Gastrocnemius medialis (tissue), 4 donors: ENCODE measurements around the gene GCHFR. TPM values are rescaled to one million over a fixed set of nuclear protein-coding genes. Genes with fewer than 3 reads are reported as not detected.

Experiments used
- ATAC-seq, 2 donors: fragments of 150-250 bp; one replicate each; pipeline ENCODE4 v1.9.1; 2016
- DNase-seq, 2 donors: peaks; one replicate each; pipeline ENCODE4 v3.0.0-alpha.2; 2019
- H3K27ac ChIP-seq, 4 donors: fragments of 200-600 bp; sonication (generic); 1 replicate in 1 of 4; 2 replicates in 3 of 4; pipeline ENCODE4 v1.5.1; 2016 to 2018; ENCODE audit warnings: mild to moderate bottlenecking in 2 of 4, moderate library complexity in 1 of 4
- H3K27me3 ChIP-seq, 3 donors: fragments of 200-600 bp; sonication (generic) in 2 of 3; 1 replicate in 1 of 3; 2 replicates in 2 of 3; pipeline versions ENCODE4 v1.5.1 to v1.6.0; 2016 to 2019; ENCODE audit warnings: mild to moderate bottlenecking in 1 of 3, moderate library complexity in 1 of 3
- H3K36me3 ChIP-seq, 2 donors: fragments of 200-600 bp; sonication (generic) in 1 of 2; one replicate each; pipeline ENCODE4 v1.5.1; 2017 to 2018
- H3K4me1 ChIP-seq, 2 donors: fragments of 200-600 bp; sonication (generic) in 1 of 2; one replicate each; pipeline ENCODE4 v1.5.1; 2016 to 2017; ENCODE audit warnings: mild to moderate bottlenecking in 2 of 2
- H3K4me3 ChIP-seq, 4 donors: fragments of 200-600 bp; sonication (generic) in 3 of 4; 1 replicate in 1 of 4; 2 replicates in 3 of 4; pipeline ENCODE4 v1.5.1; 2016 to 2019; ENCODE audit warnings: mild to moderate bottlenecking in 2 of 4
- H3K9me3 ChIP-seq, 3 donors: fragments of 200-600 bp; sonication (generic) in 2 of 3; 1 replicate in 1 of 3; 2 replicates in 2 of 3; pipeline ENCODE4 v1.5.1; 2016 to 2019
- POLR2A ChIP-seq, 2 donors: fragments of 450-650 bp; IDR thresholded peaks; one replicate each; pipeline ENCODE4 v1.6.1; 2017; ENCODE audit warnings: antibody characterized with exemption in 2 of 2, mild to moderate bottlenecking in 2 of 2, moderate library complexity in 2 of 2
- in situ Hi-C, 4 donors: fragments of 200-750 bp; cut with MboI; loops; one replicate each; pipeline versions ENCODE4 v1.15.0 to v1.8.0; 2017; ENCODE audit warnings: low sequenced_read_pairs in 4 of 4
- intact Hi-C: fragments of 100-400 bp; cut with DNase I; formaldehyde crosslinking; loops from one replicate; pipeline ENCODE4 v1.15.1; 2023; ENCODE audit warnings: low total_unique reads
- total RNA-seq, 4 donors: library from RNA; depleted of rRNA; stranded (reverse); fragments of >200 nt; gene quantifications; one replicate each; pipeline versions ENCODE4 v1.1.0 to v1.2.3, GENCODE V29; 2016
- TF ChIP-seq, protein P1 (sequence below), 5 experiments: fragments of 450-650 bp in 3 of 5; fragments of 200-600 bp in 2 of 5; sonication (generic) in 2 of 5; IDR thresholded peaks in 4 of 5; conservative IDR thresholded peaks in 1 of 5; 1 replicate in 4 of 5; 2 replicates in 1 of 5; pipeline ENCODE4 v1.5.1; 2016 to 2019; ENCODE audit warnings: antibody characterized with exemption in 5 of 5, mild to moderate bottlenecking in 3 of 5, moderate library complexity in 3 of 5

The GCHFR gene
- total RNA-seq, 4 donors from 2014 or later = 0.49 to 16.9 (median 14.4) TPM

DNA sequence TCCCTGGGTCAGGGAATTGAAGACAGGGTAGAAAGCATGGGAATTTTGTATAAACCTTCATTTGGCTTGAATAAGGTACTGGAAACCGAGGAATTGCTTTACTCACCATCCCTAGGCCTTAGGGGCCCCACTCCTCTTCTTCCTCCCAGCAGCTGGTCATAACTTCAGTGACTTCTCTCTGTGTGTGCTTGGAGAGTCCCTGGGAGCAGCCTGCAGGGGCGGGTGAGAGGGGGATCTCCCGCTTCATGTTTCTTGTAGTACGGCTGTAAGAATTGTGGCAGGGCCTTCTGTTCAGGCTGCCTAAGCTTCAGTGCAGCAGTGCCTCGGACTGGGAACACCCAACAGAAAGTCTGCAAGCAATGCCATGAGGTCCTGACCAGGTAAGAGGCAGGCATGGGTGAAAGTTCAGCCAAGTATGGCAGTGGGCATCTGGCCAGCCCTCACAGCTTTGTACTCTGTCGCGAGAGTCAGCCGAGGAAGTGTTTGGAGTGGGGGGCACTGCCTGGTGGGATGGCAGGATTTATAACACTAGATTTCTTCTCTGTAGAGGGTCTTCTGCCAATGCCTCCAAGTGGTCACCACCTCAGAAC is 45.1 kb downstream of the GCHFR start:
- Histone ChIP-seq H3K27me3 (no peaks in the 10 kb centered on the region), H3K4me3 (no peak overlapping the region), H3K9me3 (no peaks in the 10 kb centered on the region), H3K27ac (no peak overlapping the region), H3K36me3 (peaks cover 0 to 26% of the 10 kb centered on the region in 2 donors), H3K4me1 (peaks cover 6 to 20% of the 10 kb centered on the region in 2 donors)
- TF ChIP-seq, protein P1, sequence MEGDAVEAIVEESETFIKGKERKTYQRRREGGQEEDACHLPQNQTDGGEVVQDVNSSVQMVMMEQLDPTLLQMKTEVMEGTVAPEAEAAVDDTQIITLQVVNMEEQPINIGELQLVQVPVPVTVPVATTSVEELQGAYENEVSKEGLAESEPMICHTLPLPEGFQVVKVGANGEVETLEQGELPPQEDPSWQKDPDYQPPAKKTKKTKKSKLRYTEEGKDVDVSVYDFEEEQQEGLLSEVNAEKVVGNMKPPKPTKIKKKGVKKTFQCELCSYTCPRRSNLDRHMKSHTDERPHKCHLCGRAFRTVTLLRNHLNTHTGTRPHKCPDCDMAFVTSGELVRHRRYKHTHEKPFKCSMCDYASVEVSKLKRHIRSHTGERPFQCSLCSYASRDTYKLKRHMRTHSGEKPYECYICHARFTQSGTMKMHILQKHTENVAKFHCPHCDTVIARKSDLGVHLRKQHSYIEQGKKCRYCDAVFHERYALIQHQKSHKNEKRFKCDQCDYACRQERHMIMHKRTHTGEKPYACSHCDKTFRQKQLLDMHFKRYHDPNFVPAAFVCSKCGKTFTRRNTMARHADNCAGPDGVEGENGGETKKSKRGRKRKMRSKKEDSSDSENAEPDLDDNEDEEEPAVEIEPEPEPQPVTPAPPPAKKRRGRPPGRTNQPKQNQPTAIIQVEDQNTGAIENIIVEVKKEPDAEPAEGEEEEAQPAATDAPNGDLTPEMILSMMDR (IDR thresholded peaks at IDR 0.05 in 4 of 5, conservative IDR thresholded peaks at IDR 0.05 in 1 of 5) = no peak
- no peak for TF ChIP-seq POLR2A (IDR thresholded peaks at IDR 0.05)
- intact Hi-C loops = loop anchor here (5.0 to 10.0 kb wide), 3 partner anchors 47 to 214 kb away; partner anchors contain the start of genes GCHFR, KNL1 and VPS18
- ATAC-seq (no peak), DNase-seq (no peak)
- in situ Hi-C loops = loop anchor here in 2 of 4 donors (10.0 kb wide), 1 partner anchor 54 kb away; the partner anchor contains the start of gene RMDN3 (in 2 of the 2)

DNA sequence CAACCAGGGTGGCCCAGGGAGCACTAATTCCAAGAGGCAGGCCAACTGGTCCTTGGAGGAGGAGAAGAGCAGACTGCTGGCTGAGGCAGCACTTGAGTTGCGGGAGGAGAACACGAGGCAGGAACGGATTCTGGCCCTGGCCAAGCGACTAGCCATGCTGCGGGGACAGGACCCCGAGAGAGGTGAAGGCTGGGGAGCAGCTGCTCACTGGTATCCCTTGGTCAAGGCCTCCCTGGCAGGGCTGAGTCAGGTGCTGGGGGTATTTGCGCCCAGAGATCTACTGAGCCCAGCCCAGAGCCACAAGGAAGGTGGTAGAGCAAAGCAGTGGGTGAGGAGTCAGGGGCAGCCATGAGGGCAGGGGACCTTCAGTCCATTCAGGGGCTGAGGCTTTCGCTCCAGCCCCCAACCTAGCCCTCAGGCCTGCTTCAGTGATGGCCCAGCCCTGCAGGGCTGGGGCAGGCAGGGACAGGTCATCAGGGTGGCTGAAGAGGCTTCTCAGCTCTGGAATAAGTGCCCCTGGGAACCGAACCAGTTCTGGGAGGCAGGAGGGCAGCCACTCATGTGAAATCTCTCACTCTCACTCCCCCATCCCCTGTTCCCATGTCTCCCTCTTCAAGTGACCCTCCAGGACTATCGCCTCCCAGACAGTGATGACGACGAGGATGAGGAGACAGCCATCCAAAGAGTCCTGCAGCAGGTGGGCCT is 49.0 kb downstream of the GCHFR start:
- Histone ChIP-seq H3K27me3 (no peaks in the 10 kb centered on the region), H3K36me3 (peaks cover 0 to 26% of the 10 kb centered on the region in 2 donors), H3K4me3 (no peak overlapping the region), H3K27ac (no peak overlapping the region), H3K4me1 (peaks cover 0 to 6% of the 10 kb centered on the region in 2 donors), H3K9me3 (no peaks in the 10 kb centered on the region)
- in situ Hi-C loops = no loop called here
- no peak for DNase-seq
- no peak for ATAC-seq
- intact Hi-C loops = no loop called here
- TF ChIP-seq POLR2A (IDR thresholded peaks at IDR 0.05) = no peak
- TF ChIP-seq, protein P1 (IDR thresholded peaks at IDR 0.05 in 4 of 5, conservative IDR thresholded peaks at IDR 0.05 in 1 of 5) = no peak

DNA sequence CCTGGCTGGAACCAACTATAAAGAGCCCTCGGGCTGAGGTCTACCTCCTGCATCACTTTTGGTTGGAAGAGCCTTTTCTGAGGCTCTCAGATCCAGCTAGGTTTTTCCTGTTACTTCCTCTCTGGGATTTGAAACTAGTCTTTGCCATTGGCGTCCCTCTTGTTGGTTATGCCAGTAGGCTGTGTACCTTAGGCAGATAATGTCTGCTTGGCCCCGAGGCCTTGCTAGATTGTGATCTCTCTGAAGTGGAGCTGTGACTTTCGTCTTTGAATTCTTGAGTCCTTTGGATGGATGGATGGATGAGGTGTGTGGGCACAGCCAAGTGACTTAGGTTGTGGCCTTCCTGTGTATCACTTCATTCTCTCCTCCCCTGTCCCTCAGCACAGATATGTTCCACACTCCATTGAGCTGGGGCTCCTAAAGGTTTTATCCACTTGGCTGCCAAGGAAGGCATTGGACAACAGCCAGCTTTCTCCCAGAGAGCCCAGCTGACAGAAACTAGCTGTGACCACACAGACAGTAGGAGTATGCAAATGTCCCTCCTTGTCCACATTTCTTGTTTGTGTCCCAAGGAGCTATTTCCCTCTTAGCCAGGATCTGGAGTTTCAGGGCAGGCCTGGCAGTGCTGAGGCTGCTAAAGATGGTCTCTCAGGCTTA is 51.3 kb downstream of the GCHFR start:
- Histone ChIP-seq H3K36me3 (peaks cover 0 to 19% of the 10 kb centered on the region in 2 donors), H3K27me3 (no peaks in the 10 kb centered on the region), H3K9me3 (no peaks in the 10 kb centered on the region), H3K4me3 (no peak overlapping the region), H3K4me1 (no peaks in the 10 kb centered on the region), H3K27ac (no peak overlapping the region)
- in situ Hi-C loops (no loop called here), intact Hi-C loops (no loop called here)
- DNase-seq (no peak), ATAC-seq (no peak)
- TF ChIP-seq, protein P1 (IDR thresholded peaks at IDR 0.05 in 4 of 5, conservative IDR thresholded peaks at IDR 0.05 in 1 of 5) = no peak
- TF ChIP-seq POLR2A (IDR thresholded peaks at IDR 0.05) = no peak

Other genes starting within 250 kb of the GCHFR start
- 10 to 100 TPM; 11.9 to 24.2 (median 17.2) TPM for gene CCDC32, start 199.0 kb upstream of the GCHFR start, total RNA-seq
- gene RPUSD2, start 194.8 kb upstream of the GCHFR start, total RNA-seq = 1 to 10 TPM; 4.5 to 9.1 (median 6.5) TPM
- under 1 TPM in 3 of 4 donors, not detected in 1; 0.10 to 0.33 (median 0.33) TPM for gene KNL1, start 169.8 kb upstream of the GCHFR start, total RNA-seq
- under 1 TPM in 3 of 4 donors, not detected in 1; 0.56 to 0.75 (median 0.60) TPM for gene RAD51, start 68.9 kb upstream of the GCHFR start, total RNA-seq
- gene RMDN3, start 8.8 kb upstream of the GCHFR start, total RNA-seq = 10 to 100 TPM; 12.7 to 55.3 (median 19.6) TPM
- gene C15orf62, start 5.9 kb downstream of the GCHFR start, total RNA-seq = under 1 TPM in 2 of 4 donors, not detected in 2; 0.09 to 0.49 TPM
- gene ZFYVE19, start 43.0 kb downstream of the GCHFR start, total RNA-seq = 10 to 100 TPM; 11.4 to 18.9 (median 14.7) TPM
- 10 to 100 TPM in 2 of 4 donors, 1 to 10 TPM in 2; 5.3 to 25.0 (median 11.4) TPM for gene DNAJC17, start 43.4 kb downstream of the GCHFR start, total RNA-seq
- under 1 TPM in 1 of 4 donors, not detected in 3; 0.51 TPM for gene PPP1R14D, start 64.6 kb downstream of the GCHFR start, total RNA-seq
- 1 to 10 TPM in 2 of 4 donors, under 1 TPM in 1, not detected in 1; 0.42 to 5.0 (median 1.0) TPM for gene SPINT1, start 80.0 kb downstream of the GCHFR start, total RNA-seq
- gene RHOV, start 110.2 kb downstream of the GCHFR start, total RNA-seq = not detected
- 10 to 100 TPM; 18.5 to 26.1 (median 19.3) TPM for gene VPS18, start 130.4 kb downstream of the GCHFR start, total RNA-seq
- gene DLL4, start 165.3 kb downstream of the GCHFR start, total RNA-seq = 10 to 100 TPM in 2 of 4 donors, 1 to 10 TPM in 2; 5.9 to 15.7 (median 8.9) TPM
- gene CHAC1, start 189.4 kb downstream of the GCHFR start, total RNA-seq = 100 to 1,000 TPM in 3 of 4 donors, 10 to 100 TPM in 1; 93.4 to 320 (median 139) TPM